ENCODE measurements around the gene WASHC1. TPM values are rescaled to one million over a fixed set of nuclear protein-coding genes. Genes with fewer than 3 reads are reported as not detected.
"Not testable (repeated sequence)": the region's sequence is repeated elsewhere in the genome, so short reads cannot be mapped to it uniquely, and the experiment has no call there.

WASHC1 gene, protein sequence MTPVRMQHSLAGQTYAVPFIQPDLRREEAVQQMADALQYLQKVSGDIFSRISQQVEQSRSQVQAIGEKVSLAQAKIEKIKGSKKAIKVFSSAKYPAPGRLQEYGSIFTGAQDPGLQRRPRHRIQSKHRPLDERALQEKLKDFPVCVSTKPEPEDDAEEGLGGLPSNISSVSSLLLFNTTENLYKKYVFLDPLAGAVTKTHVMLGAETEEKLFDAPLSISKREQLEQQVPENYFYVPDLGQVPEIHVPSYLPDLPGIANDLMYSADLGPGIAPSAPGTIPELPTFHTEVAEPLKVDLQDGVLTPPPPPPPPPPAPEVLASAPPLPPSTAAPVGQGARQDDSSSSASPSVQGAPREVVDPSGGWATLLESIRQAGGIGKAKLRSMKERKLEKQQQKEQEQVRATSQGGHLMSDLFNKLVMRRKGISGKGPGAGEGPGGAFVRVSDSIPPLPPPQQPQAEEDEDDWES
- 25.4 and 26.1 TPM in 2 replicates for total RNA-seq
- long read RNA-seq, partial matches to known transcripts, result 1 of 1 reads
- long read RNA-seq, other reads (novel, unspliced or antisense), result 0 of 1 reads

DNA sequence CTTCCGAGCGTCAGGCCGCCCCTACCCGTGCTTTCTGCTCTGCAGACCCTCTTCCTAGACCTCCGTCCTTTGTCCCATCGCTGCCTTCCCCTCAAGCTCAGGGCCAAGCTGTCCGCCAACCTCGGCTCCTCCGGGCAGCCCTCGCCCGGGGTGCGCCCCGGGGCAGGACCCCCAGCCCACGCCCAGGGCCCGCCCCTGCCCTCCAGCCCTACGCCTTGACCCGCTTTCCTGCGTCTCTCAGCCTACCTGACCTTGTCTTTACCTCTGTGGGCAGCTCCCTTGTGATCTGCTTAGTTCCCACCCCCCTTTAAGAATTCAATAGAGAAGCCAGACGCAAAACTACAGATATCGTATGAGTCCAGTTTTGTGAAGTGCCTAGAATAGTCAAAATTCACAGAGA lies at the start of gene WASHC1:
TSS of gene WASHC1 (minus strand) at position 101 of the 400 bp plus-strand sequence. CDS start 4,457 bp downstream, outside the sequence.
- not testable (repeated sequence) for H3K27me3 Mint-ChIP-seq

DNA sequence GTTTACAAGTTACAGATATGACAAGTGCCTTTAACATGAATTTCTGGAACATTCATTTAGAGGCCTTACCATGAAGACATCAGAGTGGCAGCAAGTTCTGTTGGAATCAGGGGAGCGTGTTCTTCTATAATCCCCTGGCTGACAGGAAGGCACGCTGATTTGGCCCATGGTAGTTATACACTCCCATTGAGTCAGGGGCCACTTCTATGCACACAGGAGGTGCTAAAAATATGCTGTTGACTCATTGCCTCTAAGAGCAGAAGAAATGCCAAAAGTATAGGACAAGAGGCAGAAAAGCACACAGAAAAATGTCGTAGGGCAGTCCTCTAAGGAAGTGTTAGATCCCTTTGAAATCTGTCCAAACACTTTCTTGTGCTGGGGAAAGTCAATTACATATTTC lies 49.1 kb upstream of the WASHC1 start:
- DNase-seq (ENCODE audit: low spot score, unreplicated experiment); H3K9me3 Mint-ChIP-seq (ENCODE audit: low read depth); H3K4me3 Mint-ChIP-seq (ENCODE audit: low read depth); H3K4me1 Mint-ChIP-seq (ENCODE audit: low read depth); H3K36me3 Mint-ChIP-seq (ENCODE audit: insufficient read depth); H3K27ac Mint-ChIP-seq: not testable (repeated sequence)
- H3K27me3 Mint-ChIP-seq, result peaks cover 17% of the 10 kb centered on the region

More for the DNA sequence above, at the start of gene WASHC1:
- not testable (repeated sequence) for H3K9me3 Mint-ChIP-seq (ENCODE audit: low read depth); H3K4me3 Mint-ChIP-seq (ENCODE audit: low read depth); H3K4me1 Mint-ChIP-seq (ENCODE audit: low read depth); H3K27ac Mint-ChIP-seq; DNase-seq (ENCODE audit: low spot score, unreplicated experiment); H3K36me3 Mint-ChIP-seq (ENCODE audit: insufficient read depth)

DNA sequence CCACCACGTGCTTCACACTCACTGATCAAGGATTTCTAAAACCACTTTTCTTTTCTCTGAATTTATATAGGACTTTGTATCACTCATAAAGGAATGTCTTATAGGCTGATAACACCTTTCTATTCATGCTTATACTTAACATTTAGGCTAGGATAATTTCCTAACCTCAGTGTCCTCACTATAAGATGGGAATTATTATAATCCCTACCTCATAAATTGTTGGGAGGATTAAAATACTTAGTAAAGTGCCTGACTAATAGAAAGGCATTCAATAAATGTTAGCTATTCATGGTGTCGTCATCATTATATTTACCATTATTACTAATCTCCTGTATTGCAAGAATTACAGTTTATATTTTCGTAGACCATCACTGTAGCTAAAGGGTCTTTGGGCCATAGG lies 47.1 kb upstream of the WASHC1 start:
- H3K36me3 Mint-ChIP-seq (ENCODE audit: insufficient read depth); H3K4me3 Mint-ChIP-seq (ENCODE audit: low read depth); H3K4me1 Mint-ChIP-seq (ENCODE audit: low read depth); DNase-seq (ENCODE audit: low spot score, unreplicated experiment); H3K27ac Mint-ChIP-seq; H3K9me3 Mint-ChIP-seq (ENCODE audit: low read depth): not testable (repeated sequence)
- H3K27me3 Mint-ChIP-seq, result peaks cover 22% of the 10 kb centered on the region

DNA sequence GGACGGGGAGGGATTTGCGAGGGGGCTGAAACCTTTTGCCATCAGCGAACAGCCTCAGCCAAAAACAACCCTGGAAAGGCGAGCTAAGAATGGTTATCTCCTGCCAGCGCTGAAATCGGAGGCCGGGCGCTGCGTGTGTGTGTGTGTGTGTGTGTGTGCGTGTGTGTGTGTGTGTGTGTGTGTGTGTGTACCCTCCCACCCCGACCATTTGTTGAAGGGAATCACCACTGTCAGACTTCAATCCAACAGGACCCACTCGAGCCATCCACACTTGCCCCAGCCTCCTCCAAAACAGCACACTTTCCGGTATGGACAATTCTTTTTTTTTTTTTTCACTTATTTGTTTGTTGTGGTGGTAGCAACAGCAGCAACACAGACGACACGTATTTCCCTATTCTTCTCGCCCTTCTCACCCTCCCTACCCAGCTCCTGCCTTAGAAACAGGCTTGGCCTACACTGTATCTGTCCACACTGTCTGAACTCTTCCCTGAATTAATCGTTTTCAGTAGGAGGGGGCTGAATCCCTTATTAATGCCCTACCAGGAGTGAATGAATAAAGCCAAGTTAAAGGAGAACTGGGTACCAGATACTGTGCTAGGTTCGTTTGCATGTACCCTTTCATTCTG lies 44.8 kb upstream of the WASHC1 start:
- not testable (repeated sequence) for H3K36me3 Mint-ChIP-seq (ENCODE audit: insufficient read depth); DNase-seq (ENCODE audit: low spot score, unreplicated experiment); H3K4me1 Mint-ChIP-seq (ENCODE audit: low read depth); H3K9me3 Mint-ChIP-seq (ENCODE audit: low read depth)
- Mint-ChIP-seq H3K27ac (peak overlapping the region; percentile 29), H3K4me3 (ENCODE audit: low read depth) (peak overlapping the region; percentile 61), H3K27me3 (peaks cover 20% of the 10 kb centered on the region)

DNA sequence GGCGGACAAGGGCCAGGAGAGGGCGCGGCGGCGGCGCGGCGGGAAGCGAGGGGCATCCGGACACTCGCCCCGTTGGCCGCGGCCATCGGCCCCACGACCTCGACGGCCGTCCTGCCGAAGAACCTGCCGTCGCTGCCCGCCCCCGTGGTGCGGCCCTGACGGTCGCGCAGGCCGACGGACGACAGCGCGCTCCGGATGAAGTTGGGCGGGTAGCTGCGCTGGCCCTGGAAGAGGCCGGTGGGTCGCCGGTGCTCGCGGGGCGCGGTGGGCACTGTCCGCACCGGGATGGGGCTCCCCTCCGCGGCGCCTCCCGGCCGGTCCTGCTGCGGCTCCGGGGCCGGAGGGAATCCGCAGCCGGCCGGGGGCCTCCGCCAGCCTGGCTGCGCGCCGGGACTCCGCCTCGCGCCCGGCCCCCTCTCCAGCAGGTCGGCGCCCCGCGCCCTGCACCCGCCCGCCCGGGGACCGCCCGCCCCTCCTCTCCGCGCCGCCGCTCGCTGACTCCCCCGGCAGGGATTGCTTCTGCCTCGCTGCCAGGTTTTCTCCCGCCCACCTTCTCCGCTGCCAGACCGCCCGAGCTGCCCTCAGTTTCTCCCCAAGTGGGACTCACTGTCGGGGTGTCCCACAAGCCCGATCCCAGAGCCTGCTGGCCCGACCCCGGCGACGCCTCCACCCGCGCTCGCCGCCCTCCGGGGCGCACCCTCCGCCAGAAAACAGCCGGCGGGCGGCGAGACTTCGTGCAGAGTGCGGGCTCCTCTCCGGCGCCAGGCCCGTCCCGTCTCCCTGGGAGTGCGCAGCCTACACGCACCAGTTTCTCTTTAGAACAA lies 44.0 kb upstream of the WASHC1 start:
- H3K27ac Mint-ChIP-seq; H3K4me1 Mint-ChIP-seq (ENCODE audit: low read depth); H3K36me3 Mint-ChIP-seq (ENCODE audit: insufficient read depth); H3K9me3 Mint-ChIP-seq (ENCODE audit: low read depth): not testable (repeated sequence)
- DNase-seq (ENCODE audit: low spot score, unreplicated experiment), result peak; percentile 16
- Mint-ChIP-seq H3K27me3 (peaks cover 20% of the 10 kb centered on the region), H3K4me3 (ENCODE audit: low read depth) (peak overlapping the region; percentile 61)

DNA sequence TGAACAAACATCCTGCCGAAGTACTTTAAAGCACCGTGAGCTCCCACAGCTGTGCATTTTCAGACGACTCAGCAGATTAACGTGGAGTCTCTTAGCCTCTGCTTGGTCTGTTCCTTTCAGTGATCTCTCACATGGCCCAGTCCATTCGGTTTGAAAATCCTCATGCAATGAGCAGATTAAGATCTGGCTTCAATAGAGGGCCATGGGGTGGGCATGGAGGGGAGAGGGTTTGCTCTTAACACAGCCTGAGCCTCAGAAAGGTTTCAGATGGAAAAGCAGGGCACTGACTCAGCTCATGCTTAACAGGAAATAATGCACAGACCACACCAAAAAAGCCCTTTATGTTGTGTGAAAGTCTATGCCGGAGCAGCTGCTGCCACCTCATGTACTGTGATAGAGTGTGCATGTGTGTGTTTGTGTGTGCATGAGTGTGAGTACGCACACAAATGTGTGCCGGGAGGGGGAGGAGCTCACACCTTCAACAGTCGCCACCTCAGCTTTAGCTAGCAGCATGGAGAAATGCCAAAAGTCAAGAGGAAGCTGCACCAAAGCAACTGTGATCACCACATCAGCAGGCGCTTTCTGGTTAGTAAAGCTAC lies 33.9 kb upstream of the WASHC1 start:
- not testable (repeated sequence) for H3K36me3 Mint-ChIP-seq (ENCODE audit: insufficient read depth); H3K27ac Mint-ChIP-seq; H3K9me3 Mint-ChIP-seq (ENCODE audit: low read depth); H3K27me3 Mint-ChIP-seq; H3K4me3 Mint-ChIP-seq (ENCODE audit: low read depth); DNase-seq (ENCODE audit: low spot score, unreplicated experiment); H3K4me1 Mint-ChIP-seq (ENCODE audit: low read depth)

DNA sequence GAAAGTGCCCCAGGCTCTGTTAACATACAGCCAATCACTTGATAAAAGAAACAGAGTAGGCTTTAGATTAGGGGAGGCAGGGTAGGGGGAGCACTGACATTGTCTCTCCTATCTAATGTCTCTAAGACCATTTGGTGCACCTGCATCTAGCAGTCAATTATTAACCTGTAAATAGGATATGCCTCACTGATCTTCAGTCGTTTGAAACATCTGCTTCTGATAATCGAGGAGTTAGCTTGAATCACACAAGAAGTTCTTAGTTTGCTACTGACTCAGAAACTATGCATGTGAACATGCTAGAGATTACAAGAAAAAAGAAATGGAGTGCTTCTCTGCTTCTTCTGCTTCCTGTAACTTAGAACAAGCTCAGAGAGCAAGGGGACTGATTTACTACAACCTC lies 23.4 kb upstream of the WASHC1 start:
- not testable (repeated sequence) for H3K4me1 Mint-ChIP-seq (ENCODE audit: low read depth); H3K27ac Mint-ChIP-seq; DNase-seq (ENCODE audit: low spot score, unreplicated experiment); H3K9me3 Mint-ChIP-seq (ENCODE audit: low read depth); H3K4me3 Mint-ChIP-seq (ENCODE audit: low read depth); H3K27me3 Mint-ChIP-seq; H3K36me3 Mint-ChIP-seq (ENCODE audit: insufficient read depth)

DNA sequence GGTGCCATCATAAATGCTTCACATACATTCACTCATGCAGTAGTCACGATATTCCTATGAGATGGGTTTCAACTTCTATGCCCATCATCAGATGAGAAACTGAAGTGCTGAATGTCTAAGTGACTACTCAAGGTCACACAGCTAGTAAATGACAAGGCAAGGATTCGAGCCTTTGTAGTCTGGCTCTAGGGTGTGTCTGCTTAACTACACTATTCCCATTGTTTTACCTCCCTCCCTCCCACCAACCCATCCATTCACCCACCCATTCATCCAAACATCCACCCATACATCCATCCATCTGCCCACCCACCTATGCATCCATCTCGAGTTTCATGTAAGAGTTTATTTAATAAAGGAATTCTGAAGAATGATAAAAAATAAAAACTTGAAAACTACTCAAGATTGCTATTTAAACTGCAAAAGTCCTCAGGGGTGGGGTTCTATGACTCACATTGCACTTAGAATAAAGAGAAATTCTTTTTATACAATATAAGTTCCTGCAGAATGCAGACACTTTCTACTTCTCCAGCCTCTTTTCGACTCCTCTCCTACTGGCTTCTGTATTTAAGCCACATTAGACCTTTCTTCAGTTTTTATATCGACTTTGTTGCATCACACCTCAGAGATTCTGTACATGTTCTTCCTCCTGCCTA lies 19.1 kb upstream of the WASHC1 start:
- not testable (repeated sequence) for H3K27ac Mint-ChIP-seq; H3K27me3 Mint-ChIP-seq; H3K36me3 Mint-ChIP-seq (ENCODE audit: insufficient read depth); DNase-seq (ENCODE audit: low spot score, unreplicated experiment); H3K4me3 Mint-ChIP-seq (ENCODE audit: low read depth); H3K4me1 Mint-ChIP-seq (ENCODE audit: low read depth); H3K9me3 Mint-ChIP-seq (ENCODE audit: low read depth)

DNA sequence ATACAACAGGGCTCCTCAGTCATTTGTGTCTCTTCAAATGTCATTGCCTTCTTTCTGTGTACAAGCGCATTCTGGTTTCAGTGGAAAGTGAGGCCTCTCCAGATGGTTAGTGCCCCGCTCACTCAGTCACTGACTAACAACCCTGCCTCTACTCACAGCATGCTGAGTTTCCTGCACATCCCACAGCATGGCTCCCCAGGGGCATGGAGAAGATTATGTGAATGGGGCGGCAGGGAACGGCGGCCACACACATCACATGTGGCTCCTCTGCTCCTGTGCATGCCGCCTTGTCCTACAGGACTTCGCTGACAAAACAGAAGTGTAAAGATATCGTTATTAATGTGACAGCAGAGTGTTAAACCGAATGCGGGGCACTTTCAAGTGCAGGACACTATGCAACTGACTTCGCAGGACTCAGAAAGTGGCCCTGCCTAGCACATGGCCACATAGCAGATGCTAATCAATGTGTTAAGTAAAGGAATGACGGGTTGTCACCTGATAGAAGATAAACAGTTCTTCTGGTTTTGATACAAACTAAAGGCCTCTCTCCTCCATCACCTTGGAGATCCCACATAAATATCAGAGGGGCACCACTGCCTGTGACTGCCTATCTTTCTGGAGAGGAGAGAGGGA lies 17.5 kb upstream of the WASHC1 start:
- DNase-seq (ENCODE audit: low spot score, unreplicated experiment); H3K9me3 Mint-ChIP-seq (ENCODE audit: low read depth); H3K27ac Mint-ChIP-seq; H3K36me3 Mint-ChIP-seq (ENCODE audit: insufficient read depth); H3K4me3 Mint-ChIP-seq (ENCODE audit: low read depth); H3K4me1 Mint-ChIP-seq (ENCODE audit: low read depth); H3K27me3 Mint-ChIP-seq: not testable (repeated sequence)

DNA sequence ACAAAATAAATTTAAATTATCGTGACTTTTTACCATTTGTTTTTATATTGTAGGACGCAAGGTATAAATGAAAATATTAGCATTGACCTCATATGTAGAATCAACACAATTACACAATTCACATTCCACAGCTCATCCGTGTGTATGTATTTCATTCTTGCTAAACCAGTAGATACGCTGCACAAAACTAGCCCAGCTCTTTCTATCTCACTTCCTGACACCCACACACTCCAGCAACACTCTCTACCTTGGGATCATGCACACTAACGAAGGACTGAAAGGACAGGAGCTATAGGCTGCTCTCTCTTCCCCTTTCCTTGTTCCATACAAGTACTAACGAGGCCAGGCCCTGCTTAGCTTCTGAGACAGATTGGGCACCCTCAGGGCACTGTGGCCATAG lies 16.9 kb upstream of the WASHC1 start:
- not testable (repeated sequence) for H3K4me3 Mint-ChIP-seq (ENCODE audit: low read depth); H3K36me3 Mint-ChIP-seq (ENCODE audit: insufficient read depth); H3K9me3 Mint-ChIP-seq (ENCODE audit: low read depth); H3K27me3 Mint-ChIP-seq; H3K27ac Mint-ChIP-seq; H3K4me1 Mint-ChIP-seq (ENCODE audit: low read depth); DNase-seq (ENCODE audit: low spot score, unreplicated experiment)

DNA sequence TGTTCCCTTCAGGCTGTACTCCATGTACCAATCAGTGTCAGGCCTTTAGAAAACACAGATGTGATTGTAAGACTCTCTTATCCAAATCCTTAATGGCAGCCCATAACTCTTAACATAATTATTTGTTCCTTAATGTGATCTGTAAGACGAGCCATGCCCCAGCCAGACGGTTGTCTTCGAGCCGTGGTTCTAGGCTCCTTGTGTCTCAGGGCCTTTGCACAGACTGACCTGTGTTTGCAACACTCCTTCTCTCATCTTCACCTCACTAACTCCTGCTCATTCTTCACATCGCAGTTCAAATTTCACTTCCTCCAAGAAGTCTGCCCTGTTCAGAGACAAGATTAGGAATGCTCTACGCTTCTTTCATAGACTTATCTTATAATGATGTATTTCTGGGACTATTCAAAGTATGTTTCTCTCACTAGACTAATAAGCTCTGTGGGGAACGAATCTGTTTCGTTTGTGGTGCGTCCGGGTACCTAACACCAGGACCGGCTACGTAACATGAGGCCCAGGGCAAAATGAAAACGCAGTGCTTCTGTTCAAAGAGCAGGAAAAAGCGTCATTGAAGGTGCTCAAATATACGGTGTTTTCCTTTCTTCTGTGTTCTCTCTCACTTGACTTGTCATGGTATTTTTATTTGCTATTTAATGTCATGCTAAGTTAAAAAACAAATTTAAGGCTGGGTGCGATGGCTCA lies 16.1 kb upstream of the WASHC1 start:
- DNase-seq (ENCODE audit: low spot score, unreplicated experiment); H3K9me3 Mint-ChIP-seq (ENCODE audit: low read depth); H3K4me1 Mint-ChIP-seq (ENCODE audit: low read depth); H3K4me3 Mint-ChIP-seq (ENCODE audit: low read depth); H3K36me3 Mint-ChIP-seq (ENCODE audit: insufficient read depth); H3K27ac Mint-ChIP-seq; H3K27me3 Mint-ChIP-seq: not testable (repeated sequence)

Data from progenitor cell of endocrine pancreas (in vitro differentiated cells).